ENCODE measurements around the gene PRKACG.
A peak's percentile ranks its signal among the peaks of the same experiment; 100 is the strongest.
"Not testable (repeated sequence)": the region's sequence is repeated elsewhere in the genome, so short reads cannot be mapped to it uniquely, and the experiment has no call there.

The PRKACG gene

DNA sequence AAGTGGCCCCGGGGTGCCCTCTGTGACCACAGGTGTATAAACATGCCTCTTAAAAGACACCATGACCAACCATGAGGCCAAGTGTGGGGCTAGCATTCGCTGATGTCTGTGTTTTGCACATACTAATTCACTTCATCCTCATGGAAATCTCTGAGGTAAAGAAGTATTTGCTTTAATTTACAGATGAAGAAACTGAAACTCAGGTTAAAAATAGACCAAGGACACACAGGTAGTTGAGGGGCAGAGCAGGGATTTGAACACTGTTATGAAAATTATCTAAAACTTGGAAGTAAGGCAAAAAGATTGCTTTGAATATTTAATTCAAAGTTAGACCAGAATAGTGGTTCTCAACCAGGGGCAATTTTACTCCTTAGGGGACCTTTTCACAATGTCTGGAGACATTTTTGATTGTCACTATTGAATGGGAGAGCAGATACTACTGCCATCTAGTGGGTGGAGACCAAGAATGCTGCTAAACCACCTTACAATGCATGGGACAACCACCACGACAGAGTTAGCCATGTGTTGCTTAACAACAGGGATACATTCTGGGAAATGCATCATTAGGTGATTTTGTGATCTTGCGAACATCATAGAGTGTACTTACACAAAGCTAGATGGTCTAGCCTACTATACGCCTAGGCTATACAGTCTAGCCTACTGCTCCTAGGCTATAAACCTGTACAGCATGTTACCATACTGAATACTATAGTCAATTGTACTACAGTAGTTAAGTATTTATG, 13.6 kb upstream of the PRKACG start:
- FAIRE-seq (peak; percentile 86), DNase-seq (ENCODE audit: insufficient read length, low spot score) (no peak)

DNA sequence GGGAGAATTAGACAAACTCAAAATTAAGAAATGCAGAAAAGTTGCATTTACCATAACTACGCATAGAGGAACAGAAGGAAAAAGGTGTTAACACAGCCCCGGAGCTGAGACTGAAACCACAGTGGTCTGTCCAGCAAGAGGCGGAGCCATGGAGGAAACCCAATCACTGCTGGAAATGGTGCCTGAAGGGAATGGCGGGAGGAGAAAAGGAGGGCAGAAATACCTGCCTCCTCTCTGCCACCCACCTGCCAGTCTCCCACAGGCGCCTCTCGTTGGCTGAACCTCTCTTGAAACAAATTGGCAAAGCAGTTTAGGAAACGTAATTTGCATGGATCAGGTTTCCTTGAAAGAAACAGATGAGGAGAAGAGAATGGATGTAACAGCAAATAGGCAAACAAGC, 9.7 kb upstream of the PRKACG start:
- DNase-seq (ENCODE audit: insufficient read length, low spot score): no peak
- no peak for FAIRE-seq

DNA sequence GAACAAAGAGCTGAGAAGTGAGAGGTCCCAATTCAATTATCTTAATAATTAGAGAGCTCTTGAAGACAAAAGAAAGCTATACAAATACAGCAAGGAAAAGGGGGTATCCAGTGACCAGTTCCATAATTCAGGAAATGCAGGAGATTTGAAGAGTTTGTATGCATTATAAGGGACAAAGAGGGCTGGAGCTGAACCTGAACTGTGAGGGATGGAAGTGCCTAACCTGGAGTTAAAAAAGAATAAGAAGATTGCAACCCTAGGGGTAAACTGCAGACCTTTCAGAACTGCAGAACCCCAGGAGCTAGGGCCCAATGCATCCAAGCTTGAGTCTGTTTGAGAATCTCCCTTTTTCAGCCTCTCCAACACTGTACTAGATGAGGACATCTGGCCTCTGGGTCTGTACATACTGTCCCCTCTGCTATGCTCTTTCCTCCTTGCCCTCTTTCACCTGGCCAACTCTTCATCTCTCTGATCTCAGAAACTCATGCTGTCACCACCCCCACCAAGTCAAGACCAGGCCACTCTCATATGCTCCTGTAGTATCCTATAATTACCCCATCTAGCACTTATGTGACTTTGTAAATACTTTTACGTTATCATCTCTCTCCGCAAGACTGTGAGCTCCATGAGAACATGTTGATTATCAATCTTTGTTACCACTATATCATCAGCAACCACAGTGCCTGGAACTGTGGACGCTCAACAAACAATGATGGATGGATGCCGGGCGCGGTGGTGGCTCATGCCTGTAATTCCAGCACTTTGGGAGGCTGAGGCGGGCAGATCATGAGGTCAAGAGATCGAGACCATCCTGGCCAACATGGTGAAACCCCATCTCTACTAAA, 6.6 kb upstream of the PRKACG start:
- FAIRE-seq: no peak

DNA sequence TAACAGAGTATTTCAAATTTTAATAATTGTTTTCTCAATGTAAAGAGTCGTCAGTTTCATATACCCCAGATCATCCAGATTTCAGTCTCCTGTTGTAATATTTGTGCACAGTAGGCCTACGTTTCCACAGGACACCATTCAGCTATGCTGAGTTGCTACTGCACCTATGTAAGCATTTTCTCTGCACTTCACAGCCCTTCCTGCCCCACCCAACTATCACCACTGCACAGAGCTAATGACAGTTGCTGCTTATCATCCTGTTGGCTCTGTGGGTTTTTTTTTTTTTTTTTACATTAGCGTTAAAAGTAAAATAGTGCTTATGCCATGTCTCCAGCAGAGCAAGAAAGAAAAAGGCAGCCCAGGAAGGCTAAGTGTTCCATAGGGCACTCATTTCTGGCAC, 5.9 kb upstream of the PRKACG start:
- no peak for FAIRE-seq
- no peak for DNase-seq (ENCODE audit: insufficient read length, low spot score)

More for the DNA sequence above, 6.6 kb upstream of the PRKACG start:
- DNase-seq (ENCODE audit: insufficient read length, low spot score): no peak

DNA sequence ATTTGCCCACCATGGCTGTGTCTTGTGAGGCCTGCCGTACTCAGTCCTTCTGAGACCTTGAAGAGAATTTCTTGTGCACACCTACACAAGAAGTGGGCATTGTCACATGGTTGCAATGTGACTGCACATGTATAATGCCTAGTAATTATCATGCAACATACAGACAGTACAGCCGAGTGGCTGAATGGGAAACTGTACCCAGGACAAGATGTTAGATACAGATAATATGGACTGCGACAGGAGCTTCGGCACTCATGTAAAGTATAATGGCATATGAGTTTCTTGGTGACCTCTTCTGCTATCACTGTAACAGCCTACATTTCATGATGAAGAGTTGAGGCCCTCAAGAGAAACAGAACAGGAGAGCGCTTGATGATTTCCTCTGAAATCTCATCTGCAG, 4.8 kb upstream of the PRKACG start:
- no peak for FAIRE-seq
- DNase-seq (ENCODE audit: insufficient read length, low spot score): no peak

DNA sequence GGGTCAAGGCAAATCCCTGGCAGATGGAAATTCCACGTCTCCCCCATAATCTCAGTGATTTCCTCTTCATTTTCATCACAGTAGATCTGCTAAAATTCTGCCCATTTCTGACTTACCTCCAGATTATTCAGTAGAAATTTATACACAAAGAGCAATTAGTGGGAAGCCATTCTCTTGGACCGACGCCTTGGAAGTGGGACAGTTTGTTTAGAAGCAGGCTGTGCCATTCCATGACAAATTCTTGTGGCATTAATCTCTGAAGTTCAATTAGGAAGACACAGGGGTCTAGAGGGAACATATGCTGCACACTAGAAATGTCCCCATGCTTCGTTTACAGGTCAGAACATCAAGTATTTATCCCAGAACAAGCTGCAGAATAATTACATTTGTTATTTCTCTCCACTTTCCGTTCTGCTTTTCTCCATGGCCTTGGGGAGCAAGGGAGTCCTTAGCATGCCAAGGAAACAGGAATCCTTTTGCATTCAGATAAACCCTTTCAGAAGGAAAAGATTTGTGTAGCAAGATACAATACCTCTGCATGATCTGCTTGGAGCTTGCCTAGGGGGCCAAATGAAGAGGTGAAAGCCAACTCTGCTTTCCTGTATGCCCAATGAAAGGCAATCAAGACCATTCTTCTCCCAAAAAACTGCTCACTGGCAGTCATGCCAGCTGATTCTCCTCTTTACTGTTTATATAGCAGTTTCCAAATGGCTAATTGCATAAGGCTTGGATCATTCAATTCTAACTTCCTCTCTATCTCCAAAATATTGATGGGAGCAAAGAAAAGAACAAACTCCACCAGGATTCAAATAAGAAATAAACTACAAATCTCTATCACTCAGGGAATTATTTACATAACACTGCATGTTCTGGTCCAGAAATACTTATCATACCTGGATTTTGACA, 2.5 kb upstream of the PRKACG start:
- no peak for DNase-seq (ENCODE audit: insufficient read length, low spot score)
- FAIRE-seq: no peak

DNA sequence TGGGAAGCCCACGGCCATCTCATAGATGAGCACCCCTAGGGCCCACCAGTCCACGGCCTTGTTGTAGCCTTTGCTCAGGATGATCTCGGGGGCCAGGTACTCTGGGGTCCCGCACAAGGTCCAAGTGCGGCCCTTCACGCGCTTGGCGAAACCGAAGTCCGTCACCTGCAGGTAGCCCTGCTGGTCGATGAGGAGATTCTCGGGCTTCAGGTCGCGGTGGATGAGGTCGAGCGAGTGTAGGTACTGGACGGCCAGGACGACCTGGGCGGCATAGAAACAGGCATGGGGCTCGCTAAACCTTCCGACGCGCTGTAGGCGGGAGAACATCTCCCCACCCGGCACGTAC, 558 bp downstream of the PRKACG start:
- FAIRE-seq (no peak), DNase-seq (ENCODE audit: insufficient read length, low spot score) (no peak)

DNA sequence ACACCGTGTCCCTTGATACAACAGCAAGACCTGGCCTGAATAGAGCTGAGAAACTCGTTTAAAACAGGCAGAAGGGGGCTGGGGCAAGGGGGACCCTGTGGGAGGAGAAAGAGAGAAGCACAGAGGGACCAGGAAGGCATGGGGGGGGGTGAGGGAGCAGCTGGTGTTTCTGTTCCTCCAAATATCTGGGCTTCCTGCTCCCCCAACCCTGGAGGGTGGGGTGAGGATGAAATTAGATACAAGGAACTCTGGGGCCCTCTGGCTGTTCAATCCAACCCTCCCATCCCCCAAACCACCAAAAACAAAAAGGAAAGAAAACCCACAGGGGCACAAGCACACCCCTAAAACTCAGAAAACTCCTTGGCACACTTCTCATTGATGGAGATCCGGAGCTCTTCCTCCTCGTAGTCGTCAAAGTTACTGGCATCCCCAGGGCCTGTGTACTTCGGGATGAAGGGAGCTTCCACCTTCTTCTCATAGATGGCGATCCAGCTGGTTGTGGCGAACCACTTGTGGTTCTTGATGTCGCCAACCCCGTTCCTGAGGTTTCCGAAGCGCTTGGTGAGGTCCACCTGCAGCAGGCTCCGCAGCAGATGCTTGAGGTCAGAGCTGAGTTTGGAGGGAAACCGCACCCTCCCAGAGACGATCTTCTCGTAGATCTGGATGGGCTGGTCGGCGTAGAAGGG, 1.1 kb downstream of the PRKACG start:
- peak; percentile 64 for FAIRE-seq

DNA sequence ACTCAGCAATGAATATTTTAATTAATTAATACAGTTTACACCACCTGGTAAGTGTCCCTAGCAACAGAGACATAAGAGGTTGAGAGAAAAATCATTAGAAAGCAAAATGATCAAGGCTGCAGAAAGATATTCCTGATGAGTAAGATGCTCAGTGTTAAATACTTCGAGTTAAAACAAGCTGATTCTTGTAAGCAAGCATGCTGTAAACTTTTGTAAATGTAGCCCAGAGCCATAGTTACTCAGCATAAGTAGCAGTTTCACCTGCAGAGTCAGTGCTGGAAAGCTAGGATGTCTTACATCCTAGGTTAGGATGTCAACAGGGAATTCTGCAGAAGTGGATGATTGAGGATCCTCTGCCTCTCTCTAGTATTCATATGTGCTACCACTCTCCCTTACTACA, 4.2 kb downstream of the PRKACG start:
- no peak for FAIRE-seq
- no peak for DNase-seq (ENCODE audit: insufficient read length, low spot score)

More for the DNA sequence above, 1.1 kb downstream of the PRKACG start:
- no peak for DNase-seq (ENCODE audit: insufficient read length, low spot score)

DNA sequence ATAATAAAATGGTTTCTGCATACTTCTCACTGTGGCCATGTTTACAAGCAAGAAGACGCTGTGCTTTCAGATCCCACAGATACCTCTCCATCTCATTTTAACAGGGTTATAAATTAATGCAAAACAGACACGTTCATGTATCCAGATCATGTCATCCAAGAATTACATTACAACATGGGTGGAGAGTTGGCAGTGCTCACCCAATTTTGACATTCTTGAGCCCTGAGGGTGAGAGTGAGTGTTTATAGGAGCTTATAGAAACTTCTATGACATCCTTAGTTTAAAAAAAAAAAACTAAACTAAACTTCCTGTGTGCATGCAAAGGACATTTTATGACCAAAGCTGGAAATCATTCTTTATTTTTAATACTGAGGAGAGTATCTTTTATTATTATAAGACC, 9.1 kb downstream of the PRKACG start:
- FAIRE-seq: no peak
- DNase-seq (ENCODE audit: insufficient read length, low spot score): no peak

DNA sequence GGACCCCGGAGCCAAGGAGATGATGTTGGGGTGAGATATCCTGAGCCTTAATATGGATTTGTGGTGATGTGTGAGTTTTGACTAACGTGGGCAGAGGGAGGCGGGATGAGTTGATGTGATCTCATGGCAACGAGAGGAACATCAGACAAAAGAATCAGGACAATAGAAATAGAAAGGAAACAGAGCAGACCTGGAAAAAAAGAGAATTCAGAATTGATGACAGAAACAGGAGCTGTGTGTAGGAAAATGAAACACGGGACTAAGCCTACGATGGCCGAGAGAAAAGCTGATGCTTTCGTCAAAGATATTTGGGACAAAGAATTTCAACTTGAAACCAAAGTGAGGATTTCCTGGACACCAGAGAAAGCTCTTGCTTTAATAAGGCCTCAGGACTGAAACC, 10.9 kb downstream of the PRKACG start:
- no peak for DNase-seq (ENCODE audit: insufficient read length, low spot score)
- no peak for FAIRE-seq

DNA sequence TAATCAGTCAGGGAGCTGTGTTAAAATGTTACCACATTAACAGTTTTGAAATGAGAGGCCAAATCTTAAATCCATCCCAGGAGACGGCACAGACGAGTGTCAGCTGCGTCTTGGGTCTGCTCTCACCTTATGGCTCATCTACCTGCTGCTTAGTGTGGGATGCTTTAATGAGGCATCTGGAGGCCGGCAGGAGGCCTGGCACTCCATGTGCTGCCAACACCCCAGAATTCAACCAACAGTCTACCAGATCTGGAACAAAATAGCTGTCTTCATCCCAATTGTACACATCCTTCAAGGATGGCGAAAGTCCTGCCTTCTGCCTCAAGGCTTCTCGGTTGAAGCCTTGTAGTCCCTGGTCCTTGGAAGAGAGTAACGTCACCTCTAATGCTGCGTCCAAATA, 12.0 kb downstream of the PRKACG start:
- DNase-seq (ENCODE audit: insufficient read length, low spot score) (no peak), FAIRE-seq (no peak)

DNA sequence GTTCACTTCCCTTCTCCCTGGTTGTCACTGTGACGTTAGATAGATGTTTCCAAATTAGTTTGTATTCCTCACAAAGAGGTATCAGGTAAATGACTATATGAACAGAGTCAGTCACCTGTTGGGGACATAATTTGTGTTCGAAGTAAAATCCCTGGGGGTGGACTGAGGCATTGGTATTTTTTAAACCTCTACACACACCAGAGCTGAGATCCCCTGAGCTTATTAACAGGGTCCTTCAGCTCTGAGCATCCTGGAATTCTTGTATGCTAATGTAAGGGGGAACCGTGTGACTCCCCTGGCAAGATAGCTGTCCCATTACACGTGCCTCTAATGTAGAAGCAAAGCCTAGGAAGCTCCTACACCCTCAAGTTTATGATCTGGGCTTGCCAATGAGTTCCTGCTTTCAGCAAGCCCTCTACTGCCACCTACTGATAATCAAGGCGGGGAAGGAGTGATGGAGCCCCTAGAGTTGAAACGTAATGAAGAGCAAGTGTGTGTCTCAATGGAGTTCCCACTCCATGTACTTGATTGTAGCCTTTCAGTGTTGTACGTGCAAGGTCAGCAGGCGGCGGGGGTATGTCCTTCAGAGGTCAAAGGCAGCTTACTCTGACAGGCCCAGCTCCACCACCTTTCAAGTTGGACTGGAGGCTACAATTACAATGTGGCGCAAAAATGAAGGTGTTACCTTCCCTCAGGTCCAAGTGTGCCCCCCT, 14.4 kb downstream of the PRKACG start:
- DNase-seq (ENCODE audit: insufficient read length, low spot score) (peak; percentile 56), FAIRE-seq (peak; percentile 100)

DNA sequence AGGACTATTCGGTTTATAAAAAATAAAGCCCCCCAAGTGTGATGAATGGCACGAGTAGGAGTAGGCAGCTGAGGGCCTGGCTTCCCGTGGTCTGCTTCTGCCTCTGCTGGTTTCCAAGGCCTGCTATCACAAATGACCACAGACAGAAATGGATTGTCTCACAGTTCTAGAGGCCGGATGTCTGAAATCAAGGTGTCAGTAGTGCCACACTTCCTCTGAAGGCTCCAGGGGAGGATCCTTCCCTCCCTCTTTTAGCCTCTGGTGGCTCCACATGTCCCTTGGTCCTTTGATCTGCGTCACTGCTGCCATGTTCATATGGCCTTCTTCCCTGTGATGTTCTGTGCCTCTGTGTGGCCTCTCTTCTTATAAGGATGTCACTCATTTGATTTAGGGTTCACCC, 15.1 kb downstream of the PRKACG start:
- no peak for DNase-seq (ENCODE audit: insufficient read length, low spot score)
- FAIRE-seq: peak; percentile 86

DNA sequence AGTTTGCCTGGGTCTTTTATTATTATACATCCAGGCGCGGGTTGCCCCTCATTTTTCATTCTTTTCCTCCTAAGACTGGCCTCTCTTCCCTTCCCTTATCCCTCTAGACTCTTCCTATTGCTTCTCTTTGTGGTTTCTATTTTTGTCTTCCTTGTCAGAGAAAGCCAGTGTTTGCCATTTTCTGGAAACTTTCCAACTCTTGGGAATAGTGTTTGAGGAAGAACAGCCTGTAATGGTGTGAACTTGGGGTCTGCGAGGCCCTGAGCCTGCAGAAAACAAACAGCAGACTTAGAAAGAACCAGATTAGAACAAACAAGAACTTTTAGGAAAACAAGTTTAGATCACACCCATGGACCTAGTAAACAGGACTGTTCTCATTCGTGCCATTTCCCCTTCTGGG, 15.5 kb downstream of the PRKACG start:
- DNase-seq (ENCODE audit: insufficient read length, low spot score): no peak
- FAIRE-seq: no peak

DNA sequence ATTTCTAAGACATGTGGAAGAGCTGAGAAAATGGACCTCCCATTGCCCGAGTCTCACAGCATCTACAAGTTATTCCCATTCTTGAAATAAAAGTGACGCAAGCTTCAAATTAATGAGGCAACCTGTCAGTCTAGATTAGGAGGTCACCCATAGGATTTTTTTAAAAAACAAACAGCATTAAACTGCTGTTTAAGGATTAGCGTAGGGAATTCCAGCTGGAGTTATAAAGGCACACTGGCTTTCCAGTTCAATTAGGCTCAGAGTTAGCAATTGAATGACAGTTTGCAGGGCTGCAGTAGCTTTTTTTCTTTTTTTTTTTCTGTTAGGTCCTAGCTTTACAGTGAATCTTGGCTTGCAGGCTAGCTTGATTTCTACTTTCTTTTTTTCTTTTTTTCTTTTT, 16.2 kb downstream of the PRKACG start:
- FAIRE-seq: no peak
- DNase-seq (ENCODE audit: insufficient read length, low spot score): no peak

DNA sequence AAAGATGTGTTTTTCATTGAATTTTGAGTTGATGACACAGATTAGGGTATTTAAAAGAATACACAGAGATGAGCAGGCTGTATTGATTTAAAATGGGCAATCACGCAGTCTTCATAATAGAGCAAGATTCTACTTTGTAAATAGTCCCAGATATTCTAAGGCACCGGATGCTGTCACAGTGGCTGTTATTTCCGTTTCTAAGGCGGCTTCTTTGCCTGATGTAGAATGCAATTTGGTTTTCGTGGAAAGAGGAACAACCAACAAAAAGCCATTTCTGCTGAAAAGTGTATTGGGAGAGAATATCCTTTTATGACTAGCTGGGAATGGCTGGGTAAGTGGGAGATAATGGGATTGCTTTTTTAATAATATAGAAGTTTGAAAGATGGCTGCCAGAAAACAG, 17.5 kb downstream of the PRKACG start:
- DNase-seq (ENCODE audit: insufficient read length, low spot score) (no peak), FAIRE-seq (peak; percentile 52)

DNA sequence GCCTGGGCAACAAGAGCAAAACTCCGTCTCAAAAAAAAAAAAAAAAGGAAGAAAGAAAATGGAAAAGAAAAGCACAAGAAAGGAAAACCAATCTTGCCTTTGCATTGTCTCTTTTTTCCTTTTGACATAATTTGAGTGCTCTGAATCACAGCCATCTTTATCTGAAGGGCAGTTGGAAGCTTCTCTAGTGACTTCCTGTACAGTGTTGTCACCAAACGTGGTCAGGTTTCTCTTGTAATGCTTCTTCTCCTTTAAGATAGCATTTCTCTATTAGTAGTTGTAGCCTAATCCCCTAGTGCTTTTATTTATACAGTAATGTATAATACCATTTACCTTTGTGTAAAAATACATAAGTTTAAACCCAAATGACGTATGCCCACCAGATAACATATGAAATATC, 18.1 kb downstream of the PRKACG start:
- FAIRE-seq (peak; percentile 75), DNase-seq (ENCODE audit: insufficient read length, low spot score) (no peak)

DNA sequence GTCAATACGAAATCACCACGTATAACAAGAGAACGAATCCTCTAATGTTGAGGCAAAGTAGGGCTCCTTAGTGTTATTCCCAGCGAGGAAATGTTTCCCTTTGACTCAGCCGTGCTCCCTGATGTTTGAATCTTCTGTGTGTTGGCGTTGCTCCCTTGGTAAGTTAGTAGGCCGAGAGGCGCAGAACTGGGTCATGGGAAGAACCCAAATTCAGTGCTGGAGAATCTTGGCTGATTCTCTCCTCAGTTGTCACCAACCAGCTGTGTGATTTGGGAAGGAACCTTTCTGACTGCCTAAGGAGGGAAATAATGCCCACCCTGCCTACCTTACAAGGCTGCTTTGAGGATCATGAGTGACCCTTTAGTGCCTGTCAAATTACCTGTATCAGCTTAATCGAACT, 22.5 kb downstream of the PRKACG start:
- FAIRE-seq: no peak
- DNase-seq (ENCODE audit: insufficient read length, low spot score): no peak

DNA sequence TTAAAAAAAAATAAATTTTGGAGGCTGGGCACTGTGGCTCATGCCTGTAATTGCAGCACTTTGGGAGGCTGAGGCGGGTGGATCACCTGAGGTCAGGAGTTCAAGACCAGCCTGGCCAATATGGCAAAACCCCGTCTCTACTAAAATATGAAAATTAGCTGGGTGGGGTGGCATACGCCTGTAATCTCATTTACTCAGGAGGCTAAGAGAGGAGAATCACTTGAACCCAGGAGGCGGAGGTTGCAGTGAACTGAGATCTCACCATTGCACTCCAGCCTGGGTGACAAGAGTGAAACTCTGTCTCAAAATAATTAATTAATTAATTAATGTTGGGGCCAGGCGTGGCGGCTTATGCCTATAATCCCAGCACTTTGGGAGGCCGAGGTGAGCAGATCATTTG, 27.0 kb downstream of the PRKACG start:
- FAIRE-seq; DNase-seq (ENCODE audit: insufficient read length, low spot score): not testable (repeated sequence)
